ENCODE measurements around the gene MFAP1.

The MFAP1 gene

DNA sequence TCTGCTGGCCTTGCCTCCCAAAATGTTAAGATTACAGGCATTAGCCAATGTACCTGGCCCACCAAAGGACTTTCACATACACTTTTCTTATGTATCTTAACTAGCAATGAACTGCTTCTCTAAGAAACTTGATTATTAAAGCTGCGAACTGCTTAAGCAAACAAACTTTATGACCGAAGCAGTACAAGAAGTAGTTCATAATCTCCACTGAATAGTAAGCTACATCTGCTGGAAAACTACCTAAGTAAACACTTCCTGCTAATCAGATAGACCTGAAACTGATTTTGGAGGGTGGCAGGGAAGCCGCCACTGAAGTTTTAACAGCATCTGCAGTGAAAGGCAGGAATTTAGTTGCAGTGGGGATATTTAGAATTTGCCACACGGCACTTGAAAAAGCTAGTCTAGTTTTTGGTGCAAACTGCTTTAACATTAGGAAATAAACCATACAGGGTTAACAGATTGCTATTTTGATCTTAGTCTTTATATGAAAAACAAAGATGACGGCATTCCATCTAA is 16.0 kb downstream of the MFAP1 start:
- TF ChIP-seq TCF12 (IDR thresholded peaks at IDR 0.05; ENCODE audit: low read depth) (no peak), RAD21 (IDR thresholded peaks at IDR 0.05; ENCODE audit: low read depth) (no peak), CREB1 (IDR thresholded peaks at IDR 0.05; ENCODE audit: low read depth) (no peak), YY1 (IDR thresholded peaks at IDR 0.05; ENCODE audit: low read depth) (no peak), TEAD4 (IDR thresholded peaks at IDR 0.05) (no peak)
- TF ChIP-seq, protein P1, sequence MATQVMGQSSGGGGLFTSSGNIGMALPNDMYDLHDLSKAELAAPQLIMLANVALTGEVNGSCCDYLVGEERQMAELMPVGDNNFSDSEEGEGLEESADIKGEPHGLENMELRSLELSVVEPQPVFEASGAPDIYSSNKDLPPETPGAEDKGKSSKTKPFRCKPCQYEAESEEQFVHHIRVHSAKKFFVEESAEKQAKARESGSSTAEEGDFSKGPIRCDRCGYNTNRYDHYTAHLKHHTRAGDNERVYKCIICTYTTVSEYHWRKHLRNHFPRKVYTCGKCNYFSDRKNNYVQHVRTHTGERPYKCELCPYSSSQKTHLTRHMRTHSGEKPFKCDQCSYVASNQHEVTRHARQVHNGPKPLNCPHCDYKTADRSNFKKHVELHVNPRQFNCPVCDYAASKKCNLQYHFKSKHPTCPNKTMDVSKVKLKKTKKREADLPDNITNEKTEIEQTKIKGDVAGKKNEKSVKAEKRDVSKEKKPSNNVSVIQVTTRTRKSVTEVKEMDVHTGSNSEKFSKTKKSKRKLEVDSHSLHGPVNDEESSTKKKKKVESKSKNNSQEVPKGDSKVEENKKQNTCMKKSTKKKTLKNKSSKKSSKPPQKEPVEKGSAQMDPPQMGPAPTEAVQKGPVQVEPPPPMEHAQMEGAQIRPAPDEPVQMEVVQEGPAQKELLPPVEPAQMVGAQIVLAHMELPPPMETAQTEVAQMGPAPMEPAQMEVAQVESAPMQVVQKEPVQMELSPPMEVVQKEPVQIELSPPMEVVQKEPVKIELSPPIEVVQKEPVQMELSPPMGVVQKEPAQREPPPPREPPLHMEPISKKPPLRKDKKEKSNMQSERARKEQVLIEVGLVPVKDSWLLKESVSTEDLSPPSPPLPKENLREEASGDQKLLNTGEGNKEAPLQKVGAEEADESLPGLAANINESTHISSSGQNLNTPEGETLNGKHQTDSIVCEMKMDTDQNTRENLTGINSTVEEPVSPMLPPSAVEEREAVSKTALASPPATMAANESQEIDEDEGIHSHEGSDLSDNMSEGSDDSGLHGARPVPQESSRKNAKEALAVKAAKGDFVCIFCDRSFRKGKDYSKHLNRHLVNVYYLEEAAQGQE (IDR thresholded peaks at IDR 0.05; ENCODE audit: low read depth), result no peak

DNA sequence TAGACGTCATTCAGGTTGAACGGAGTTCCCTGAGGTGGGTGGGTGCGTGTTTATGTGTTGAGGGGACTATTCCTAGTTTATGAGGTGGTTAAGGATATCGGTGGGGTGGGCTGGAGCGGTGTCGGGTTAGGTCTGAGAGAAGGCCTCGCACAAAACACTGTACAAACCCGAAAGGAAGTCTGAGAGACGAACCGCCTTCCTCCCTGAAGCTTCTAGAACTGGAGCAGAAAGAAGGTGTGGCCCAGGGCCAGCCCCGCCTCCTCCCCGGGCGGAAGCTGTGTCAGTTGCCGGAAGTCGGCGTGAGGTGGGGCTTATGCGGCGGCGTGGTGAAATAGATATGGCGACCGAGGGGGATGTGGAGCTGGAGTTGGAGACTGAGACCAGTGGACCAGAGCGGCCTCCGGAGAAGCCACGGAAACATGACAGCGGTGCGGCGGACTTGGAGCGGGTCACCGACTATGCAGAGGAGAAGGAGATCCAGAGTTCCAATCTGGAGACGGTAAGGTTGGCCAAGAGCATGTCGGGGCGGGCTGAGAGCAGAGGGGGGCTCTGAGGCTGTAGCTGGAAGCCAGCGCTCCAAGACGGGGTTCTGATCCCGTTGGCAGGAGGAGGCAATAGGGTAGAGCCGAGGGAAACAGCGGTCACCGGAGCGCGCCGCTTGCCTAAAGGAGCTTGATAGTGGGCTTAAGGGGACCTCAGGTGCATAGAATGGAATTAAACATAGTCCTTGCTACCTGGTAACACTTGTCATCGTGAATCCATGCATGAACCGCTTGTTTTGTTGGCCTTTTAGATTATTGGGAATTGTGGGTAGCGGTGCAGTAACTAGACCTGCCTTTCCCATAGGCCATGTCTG is 24.0 kb downstream of the MFAP1 start, which contains the start of gene HYPK:
Gene HYPK, plus strand, starts transcription at position 314 of the 856 bp plus-strand sequence. Its CDS starts 24 bp downstream, at position 338.
- TF ChIP-seq ZBTB7A (IDR thresholded peaks at IDR 0.05; ENCODE audit: low read depth) (no peak), EGR1 (IDR thresholded peaks at IDR 0.05) (no peak), CREB1 (IDR thresholded peaks at IDR 0.05; ENCODE audit: low read depth) (0 out of 2 replicates have a peak, but pooled peaks have one; percentile 51), TAF1 (IDR thresholded peaks at IDR 0.05; ENCODE audit: low read depth) (peak; percentile 88), CEBPB (IDR thresholded peaks at IDR 0.05) (no peak), EP300 (IDR thresholded peaks at IDR 0.05; ENCODE audit: borderline replicate concordance) (no peak), TCF12 (IDR thresholded peaks at IDR 0.05; ENCODE audit: low read depth) (no peak), FOXM1 (IDR thresholded peaks at IDR 0.05; ENCODE audit: borderline replicate concordance, low read depth) (no peak), TEAD4 (IDR thresholded peaks at IDR 0.05) (no peak), YY1 (IDR thresholded peaks at IDR 0.05; ENCODE audit: low read depth) (peak; percentile 92), RAD21 (IDR thresholded peaks at IDR 0.05; ENCODE audit: low read depth) (no peak)
- TF ChIP-seq, protein P2, sequence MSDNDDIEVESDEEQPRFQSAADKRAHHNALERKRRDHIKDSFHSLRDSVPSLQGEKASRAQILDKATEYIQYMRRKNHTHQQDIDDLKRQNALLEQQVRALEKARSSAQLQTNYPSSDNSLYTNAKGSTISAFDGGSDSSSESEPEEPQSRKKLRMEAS (IDR thresholded peaks at IDR 0.05), result peak; percentile 80
- TF ChIP-seq, protein P1 (IDR thresholded peaks at IDR 0.05; ENCODE audit: low read depth), result no peak
- TF ChIP-seq, protein P3, sequence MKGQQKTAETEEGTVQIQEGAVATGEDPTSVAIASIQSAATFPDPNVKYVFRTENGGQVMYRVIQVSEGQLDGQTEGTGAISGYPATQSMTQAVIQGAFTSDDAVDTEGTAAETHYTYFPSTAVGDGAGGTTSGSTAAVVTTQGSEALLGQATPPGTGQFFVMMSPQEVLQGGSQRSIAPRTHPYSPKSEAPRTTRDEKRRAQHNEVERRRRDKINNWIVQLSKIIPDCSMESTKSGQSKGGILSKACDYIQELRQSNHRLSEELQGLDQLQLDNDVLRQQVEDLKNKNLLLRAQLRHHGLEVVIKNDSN (IDR thresholded peaks at IDR 0.05), result no peak

DNA sequence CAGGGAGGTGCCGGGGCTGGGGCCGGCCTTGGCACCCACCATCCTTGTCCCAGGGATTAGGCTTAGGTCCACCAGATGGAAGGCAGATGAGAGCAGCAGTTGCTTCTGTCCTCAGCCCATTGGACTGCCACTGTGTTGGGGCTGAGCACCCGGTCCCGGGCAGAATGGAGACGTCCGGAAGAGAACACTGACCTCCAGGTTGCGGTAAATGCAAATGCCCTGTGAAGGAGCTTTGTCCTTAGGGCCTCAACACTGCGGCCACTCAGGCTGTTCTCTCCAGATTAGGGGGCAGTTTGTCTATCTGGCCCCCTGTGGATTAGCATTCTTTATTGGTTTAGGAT is 24.6 kb downstream of the MFAP1 start, which contains the start of gene SERINC4:
Gene SERINC4, minus strand, starts transcription at position 276 of the 341 bp plus-strand sequence. Its CDS starts 234 bp downstream, at position 42.
- no peak for TF ChIP-seq ZBTB7A (IDR thresholded peaks at IDR 0.05; ENCODE audit: low read depth)
- TF ChIP-seq, protein P3 (IDR thresholded peaks at IDR 0.05), result no peak
- TF ChIP-seq YY1 (IDR thresholded peaks at IDR 0.05; ENCODE audit: low read depth), result no peak
- TF ChIP-seq, protein P2 (IDR thresholded peaks at IDR 0.05), result no peak
- TF ChIP-seq RAD21 (IDR thresholded peaks at IDR 0.05; ENCODE audit: low read depth), result no peak
- TF ChIP-seq, protein P1 (IDR thresholded peaks at IDR 0.05; ENCODE audit: low read depth), result no peak
- no peak for TF ChIP-seq FOXM1 (IDR thresholded peaks at IDR 0.05; ENCODE audit: borderline replicate concordance, low read depth)
- no peak for TF ChIP-seq NFIC (IDR thresholded peaks at IDR 0.05)
- no peak for TF ChIP-seq TEAD4 (IDR thresholded peaks at IDR 0.05)
- TF ChIP-seq TAF1 (IDR thresholded peaks at IDR 0.05; ENCODE audit: low read depth), result no peak
- TF ChIP-seq CREB1 (IDR thresholded peaks at IDR 0.05; ENCODE audit: low read depth), result no peak
- TF ChIP-seq TCF12 (IDR thresholded peaks at IDR 0.05; ENCODE audit: low read depth), result no peak
- TF ChIP-seq CEBPB (IDR thresholded peaks at IDR 0.05), result no peak
- TF ChIP-seq EP300 (IDR thresholded peaks at IDR 0.05; ENCODE audit: borderline replicate concordance), result no peak
- no peak for TF ChIP-seq EGR1 (IDR thresholded peaks at IDR 0.05)

Data from Ishikawa (cell line).